Measurements from ENCODE around the gene CALR3.

- TF ChIP-seq CTCF (IDR thresholded peaks at IDR 0.05; ENCODE audit: low read depth, low read length, poor library complexity, severe bottlenecking) (no peak), EZH2phosphoT487 (IDR thresholded peaks at IDR 0.05; ENCODE audit: borderline replicate concordance, low read length) (no peak)
Measured at GRCh38 chr19:16529466-16530144, 33.6 kb upstream of the CALR3 start.
